IMR-90 (cell line): ENCODE data around the gene BPNT1. TPM values are rescaled to one million over a fixed set of nuclear protein-coding genes. Genes with fewer than 3 reads are reported as not detected.

Experiments
- ATAC-seq: fragments of 200-7000 bp; cut with Tn5 transposase; 2 replicates; pipeline ENCODE4 v1.9.1; 2020; ENCODE audit warnings: low read depth, mild to moderate bottlenecking, moderate library complexity
- BruUV-seq: library from RNA; stranded (reverse); fragments of 400-500 nt; replicated peaks from 2 replicates; lab custom pipeline; 2021; lab: Mats Ljungman, UMichigan
- CTCF ChIA-PET: fragments of 300-600 bp; formaldehyde crosslinking; extraction: SDS; loops from one replicate; lab custom pipeline; 2021; ENCODE audit warnings: antibody characterized with exemption; lab: Yijun Ruan, JAX
- POLR2A ChIA-PET: fragments of 300-600 bp; sonication (Branson Sonifier 250); formaldehyde crosslinking; loops from one replicate; lab custom pipeline; 2022; ENCODE audit warnings: antibody characterized with exemption; ENCODE audit not compliant: unreplicated experiment; lab: Charles Lee
- DNase-seq: peaks from one replicate; pipeline ENCODE4 v3.0.0; 2013
- H2AFZ ChIP-seq: replicated peaks from 2 replicates; pipeline ENCODE3; 2013; ENCODE audit warnings: low read length, mild to moderate bottlenecking; ENCODE audit not compliant: poor library complexity
- H2AK5ac ChIP-seq: 2 replicates; pipeline ENCODE4 v1.6.1; 2013; ENCODE audit warnings: low read depth, low read length, inconsistent platforms
- H2AK9ac ChIP-seq: replicated peaks from 2 replicates; pipeline ENCODE3; 2013; ENCODE audit warnings: mild to moderate bottlenecking, low read depth, low read length, moderate library complexity; ENCODE audit not compliant: poor library complexity
- H2BK120ac ChIP-seq: 2 replicates; pipeline ENCODE4 v1.6.1; 2013; ENCODE audit warnings: low read depth, low read length, inconsistent platforms
- H2BK15ac ChIP-seq: 3 replicates; pipeline ENCODE4 v1.6.1; 2013; ENCODE audit warnings: low read depth, low read length, inconsistent platforms
- H2BK20ac ChIP-seq: 2 replicates; pipeline ENCODE4 v1.6.1; 2013; ENCODE audit warnings: low read depth, mild to moderate bottlenecking, inconsistent platforms, low read length, moderate library complexity
- H2BK5ac ChIP-seq: 2 replicates; pipeline ENCODE4 v1.6.1; 2013; ENCODE audit warnings: mild to moderate bottlenecking, low read depth, low read length, inconsistent platforms; ENCODE audit not compliant: poor library complexity, severe bottlenecking
- H3K14ac ChIP-seq: replicated peaks from 2 replicates; pipeline ENCODE4 v1.6.1; 2013; ENCODE audit warnings: low read depth, low read length, inconsistent platforms
- H3K18ac ChIP-seq: 2 replicates; pipeline ENCODE4 v1.6.1; 2013; ENCODE audit warnings: low read depth, low read length, control low read depth
- H3K23ac ChIP-seq: 2 replicates; pipeline ENCODE4 v1.6.1; 2013; ENCODE audit warnings: low read depth, low read length, inconsistent platforms
- H3K27ac ChIP-seq: 2 replicates; pipeline ENCODE4 v1.5.1; 2013; ENCODE audit warnings: mild to moderate bottlenecking, control low read depth, low read length; ENCODE audit not compliant: insufficient read depth
- H3K27me3 ChIP-seq: 2 replicates; pipeline ENCODE4 v1.6.1; 2013; ENCODE audit warnings: low read length; ENCODE audit not compliant: control insufficient read depth, insufficient read depth
- H3K36me3 ChIP-seq: 2 replicates; pipeline ENCODE4 v1.6.1; 2013; ENCODE audit warnings: low read length, mixed read lengths; ENCODE audit not compliant: control insufficient read depth, insufficient read depth
- H3K4ac ChIP-seq: 2 replicates; pipeline ENCODE4 v1.6.1; 2013; ENCODE audit warnings: low read depth, low read length, inconsistent platforms
- H3K4me1 ChIP-seq: 2 replicates; pipeline ENCODE4 v1.6.1; 2013; ENCODE audit warnings: low read length, mixed read lengths; ENCODE audit not compliant: control insufficient read depth, insufficient read depth
- H3K4me2 ChIP-seq: 2 replicates; pipeline ENCODE4 v1.6.1; 2013; ENCODE audit warnings: low read depth, mild to moderate bottlenecking, control low read depth, low read length, moderate library complexity
- H3K4me3 ChIP-seq: 2 replicates; pipeline ENCODE4 v1.5.1; 2013; ENCODE audit warnings: low read depth, mild to moderate bottlenecking, control low read depth, low read length, moderate library complexity; ENCODE audit not compliant: insufficient read depth
- H3K56ac ChIP-seq: 2 replicates; pipeline ENCODE4 v1.6.1; 2013; ENCODE audit warnings: low read length, inconsistent platforms; ENCODE audit not compliant: insufficient read depth; ENCODE audit errors: extremely low read depth
- H3K79me1 ChIP-seq, 2 experiments: 2 replicates each; pipeline ENCODE4 v1.6.1; 2013; ENCODE audit warnings: low read length in 2 of 2, inconsistent platforms in 1 of 2, low read depth in 1 of 2
- H3K9ac ChIP-seq: 2 replicates; pipeline ENCODE4 v1.6.1; 2013; ENCODE audit warnings: low read depth, low read length, control low read depth
- H3K9me1 ChIP-seq: 2 replicates; pipeline ENCODE4 v1.6.1; 2013; ENCODE audit warnings: low read length, inconsistent platforms; ENCODE audit not compliant: insufficient read depth
- H3K9me3 ChIP-seq: 2 replicates; pipeline ENCODE4 v1.6.1; 2013; ENCODE audit warnings: low read length; ENCODE audit not compliant: control insufficient read depth, insufficient read depth
- H4K20me1 ChIP-seq: 2 replicates; pipeline ENCODE4 v1.6.1; 2013; ENCODE audit warnings: low read length, inconsistent platforms; ENCODE audit not compliant: insufficient read depth
- H4K5ac ChIP-seq: 2 replicates; pipeline ENCODE4 v1.6.1; 2013; ENCODE audit warnings: mild to moderate bottlenecking, low read depth, low read length, control low read depth
- H4K8ac ChIP-seq, 2 experiments: 2 replicates each; pipeline ENCODE4 v1.6.1; 2013; ENCODE audit warnings: low read depth in 2 of 2, low read length in 2 of 2, control low read depth in 1 of 2, inconsistent platforms in 1 of 2
- H4K91ac ChIP-seq: 2 replicates; pipeline ENCODE4 v1.6.1; 2013; ENCODE audit warnings: low read depth, low read length, inconsistent platforms; ENCODE audit not compliant: insufficient read depth
- BHLHE40 ChIP-seq: fragments of 150-350 bp; IDR thresholded peaks from 2 replicates; pipeline ENCODE4 v1.6.1; 2016; ENCODE audit warnings: mild to moderate bottlenecking, low read depth, low read length
- CHD1 ChIP-seq: IDR thresholded peaks from 2 replicates; pipeline ENCODE4 v1.6.1; 2012; ENCODE audit warnings: low read depth, low read length, improper control_type of control experiment
- ELK1 ChIP-seq: fragments of 150-350 bp; IDR thresholded peaks from 2 replicates; pipeline ENCODE4 v1.6.1; 2016; ENCODE audit warnings: low read depth, mild to moderate bottlenecking, low read length, moderate library complexity, borderline replicate concordance
- MAFK ChIP-seq: IDR thresholded peaks from 2 replicates; pipeline ENCODE4 v1.6.1; 2012; ENCODE audit warnings: low read depth, low read length, improper control_type of control experiment
- MAZ ChIP-seq: IDR thresholded peaks from 2 replicates; pipeline ENCODE4 v1.6.1; 2012; ENCODE audit warnings: low read depth, mild to moderate bottlenecking, low read length, improper control_type of control experiment, moderate library complexity, borderline replicate concordance
- MXI1 ChIP-seq: IDR thresholded peaks from 2 replicates; pipeline ENCODE4 v1.6.1; 2012; ENCODE audit warnings: low read depth, mild to moderate bottlenecking, low read length, moderate library complexity, borderline replicate concordance
- POLR2A ChIP-seq: IDR thresholded peaks from 2 replicates; pipeline ENCODE4 v1.6.1; 2012; ENCODE audit warnings: mild to moderate bottlenecking, low read depth, low read length
- RCOR1 ChIP-seq: IDR thresholded peaks from 2 replicates; pipeline ENCODE4 v1.6.1; 2012; ENCODE audit warnings: mild to moderate bottlenecking, low read length, improper control_type of control experiment; ENCODE audit not compliant: insufficient replicate concordance
- SMC3 ChIP-seq: fragments of 150-350 bp; IDR thresholded peaks from 2 replicates; pipeline ENCODE4 v1.6.1; 2016; ENCODE audit warnings: low read depth, mild to moderate bottlenecking, antibody characterized with exemption, low read length, moderate library complexity
- USF2 ChIP-seq: fragments of 150-350 bp; IDR thresholded peaks from 2 replicates; pipeline ENCODE4 v1.6.1; 2017; ENCODE audit warnings: mild to moderate bottlenecking, antibody characterized with exemption, low read length, low read depth
- WGBS, 2 experiments: methylation state at CpG; one replicate each; pipeline versions ENCODE4 v1.1.5 to v1.1.7; 2013; ENCODE audit warnings: missing lambda C conversion rate in 2 of 2; ENCODE audit not compliant: insufficient read length in 1 of 2; ENCODE audit errors: extremely low coverage in 2 of 2; 5-methylcytosine and 5-hydroxymethylcytosine counted together
- dilution Hi-C: fragments of 300-500 bp; cut with HindIII; formaldehyde crosslinking; loops from one replicate; pipeline ENCODE4 v1.14.3; 2018; ENCODE audit warnings: low sequenced_read_pairs; ENCODE audit not compliant: unreplicated experiment
- in situ Hi-C: fragments of 300-500 bp; cut with MboI; formaldehyde crosslinking; loops from 3 replicates; pipeline ENCODE4 v1.14.3; 2019; ENCODE audit warnings: low sequenced_read_pairs, inconsistent platforms, mixed read lengths
- intact Hi-C: fragments of 100-400 bp; cut with micrococcal nuclease; formaldehyde crosslinking; loops from 2 replicates; pipeline ENCODE4 v1.10.0; 2022
- polyA plus RNA-seq, 3 experiments: library from polyadenylated mRNA; depleted of rRNA; stranded (reverse); fragments of >200 nt; gene quantifications; 2 replicates each; pipeline ENCODE4 v1.2.3, GENCODE V29; 2012; ENCODE audit warnings: low replicate concordance in 1 of 3
- total RNA-seq: library from RNA; depleted of rRNA; stranded (reverse); fragments of >200 nt; gene quantifications from 2 replicates; pipeline ENCODE4 v1.2.3, GENCODE V29; 2012

The BPNT1 gene
- total and polyA plus RNA-seq, 2 of the 4 experiments (the other 2 are of a cell fraction) = 31.7 to 38.2 TPM

- Histone ChIP-seq H3K23ac (no peak overlapping the region), H3K14ac (no peak overlapping the region), H3K27me3 (no peaks in the 10 kb centered on the region), H3K9me1 (no peaks in the 10 kb centered on the region), H3K56ac (no peak overlapping the region), H3K79me1 (peaks cover 4 to 10% of the 10 kb centered on the region in 2 experiments; a peak in 2 of 4 replicates), H3K36me3 (peaks cover 19% of the 10 kb centered on the region), H3K18ac (no peak overlapping the region), H2AK9ac (no peak overlapping the region), H3K4me3 (no peak overlapping the region), H4K8ac (no peak overlapping the region), H2BK20ac (no peak overlapping the region), H2BK120ac (no peak overlapping the region), H3K4ac (no peak overlapping the region), H4K91ac (no peak overlapping the region), H2BK15ac (no peak overlapping the region), H3K4me2 (no peak overlapping the region), H4K20me1 (no peaks in the 10 kb centered on the region), H2AK5ac (no peak overlapping the region), H2AFZ (no peak overlapping the region), H2BK5ac (no peak overlapping the region), H3K9me3 (no peaks in the 10 kb centered on the region), H3K4me1 (peaks cover 3% of the 10 kb centered on the region), H3K27ac (no peak overlapping the region), H4K5ac (no peak overlapping the region), H3K9ac (no peak overlapping the region)
- POLR2A ChIA-PET = no interaction called here
- in situ Hi-C loops = no loop called here
- ATAC-seq = peak; percentile 50; the same call in 1 of the 2 replicates
- WGBS, 2 experiments = no CpG with 5 or more reads among the region's 3 CpGs
- dilution Hi-C loops = no loop called here
- peak; percentile 10 for DNase-seq
- TF ChIP-seq MAFK = no peak
- TF ChIP-seq SMC3 = no peak
- TF ChIP-seq MXI1 = no peak
- no peak for TF ChIP-seq RCOR1
- TF ChIP-seq BHLHE40 = no peak
- no peak for TF ChIP-seq MAZ
- TF ChIP-seq ELK1 = no peak
- no peak for TF ChIP-seq POLR2A
- no peak for TF ChIP-seq CHD1
- no peak for TF ChIP-seq USF2
- intact Hi-C loops = no loop called here
- CTCF ChIA-PET = interaction anchor here (0.9 to 1.5 kb wide), 5 partner anchors 9 to 22 kb away, joined by 3 to 8 read pairs (median 3); no protein-coding TSS in a partner anchor
- BruUV-seq = no TSS peak
Measured at GRCh38 chr1:220012259-220012658, 77.3 kb downstream of the BPNT1 start.
